DND-41 (cell line): ENCODE results near the gene NPEPPS.

Experiments
- ATAC-seq: fragments of 200-7000 bp; cut with Tn5 transposase; 3 replicates; pipeline ENCODE4 v1.9.1; 2021; ENCODE audit warnings: low read depth; ENCODE audit not compliant: insufficient read depth
- DNase-seq: peaks from one replicate; pipeline ENCODE4 v3.0.0-alpha.2; 2020
- H2AFZ ChIP-seq: 2 replicates; pipeline ENCODE4 v1.6.0; 2012; ENCODE audit warnings: low read depth, low read length
- H3K27ac ChIP-seq: 2 replicates; pipeline ENCODE4 v1.5.1; 2012; ENCODE audit warnings: low read length, inconsistent platforms
- H3K27me3 ChIP-seq: fragments of 200-600 bp; sonication (generic); 2 replicates; pipeline ENCODE4 v1.6.0; 2012; ENCODE audit warnings: low read length, mild to moderate bottlenecking, inconsistent platforms; ENCODE audit not compliant: insufficient read depth, poor library complexity
- H3K36me3 ChIP-seq: 2 replicates; pipeline ENCODE4 v1.5.1; 2012; ENCODE audit warnings: low read length, inconsistent platforms; ENCODE audit not compliant: insufficient read depth
- H3K4me1 ChIP-seq: 2 replicates; pipeline ENCODE4 v1.5.1; 2012; ENCODE audit warnings: mild to moderate bottlenecking, low read length; ENCODE audit not compliant: insufficient read depth
- H3K4me2 ChIP-seq: 2 replicates; pipeline ENCODE4 v1.6.0; 2012; ENCODE audit warnings: mild to moderate bottlenecking, moderate library complexity, low read length, inconsistent platforms; ENCODE audit not compliant: insufficient read depth
- H3K4me3 ChIP-seq, 2 experiments: fragments of 200-600 bp in 1 of 2; shearing (Covaris generic) in 1 of 2; 2 replicates each; pipeline ENCODE4 v1.5.1; 2012 to 2016; ENCODE audit warnings: inconsistent platforms in 2 of 2, low read length in 2 of 2, mild to moderate bottlenecking in 2 of 2, low read depth in 1 of 2, moderate library complexity in 1 of 2
- H3K79me2 ChIP-seq: 2 replicates; pipeline ENCODE4 v1.6.0; 2012; ENCODE audit warnings: low read length, inconsistent platforms; ENCODE audit not compliant: insufficient read depth
- H3K9ac ChIP-seq: 2 replicates; pipeline ENCODE4 v1.6.0; 2012; ENCODE audit warnings: low read depth, mild to moderate bottlenecking, inconsistent platforms, low read length, moderate library complexity
- H3K9me3 ChIP-seq: 2 replicates; pipeline ENCODE4 v1.5.1; 2012; ENCODE audit warnings: low read length, moderate library complexity, mild to moderate bottlenecking, inconsistent platforms; ENCODE audit not compliant: insufficient read depth, severe bottlenecking
- H4K20me1 ChIP-seq: 2 replicates; pipeline ENCODE4 v1.6.0; 2012; ENCODE audit warnings: low read length; ENCODE audit not compliant: insufficient read depth
- EZH2 ChIP-seq: IDR thresholded peaks from 3 replicates; pipeline ENCODE4 v1.6.1; 2012; ENCODE audit warnings: borderline replicate concordance, low read depth, mild to moderate bottlenecking, moderate library complexity, low read length, inconsistent platforms; ENCODE audit not compliant: severe bottlenecking
- TF ChIP-seq, protein P1 (sequence below): IDR thresholded peaks from 2 replicates; pipeline ENCODE4 v1.5.1; 2012; ENCODE audit warnings: borderline replicate concordance, low read length, moderate library complexity, mild to moderate bottlenecking; ENCODE audit not compliant: poor library complexity, severe bottlenecking; ENCODE audit errors: extremely low read depth

The NPEPPS gene

DNA sequence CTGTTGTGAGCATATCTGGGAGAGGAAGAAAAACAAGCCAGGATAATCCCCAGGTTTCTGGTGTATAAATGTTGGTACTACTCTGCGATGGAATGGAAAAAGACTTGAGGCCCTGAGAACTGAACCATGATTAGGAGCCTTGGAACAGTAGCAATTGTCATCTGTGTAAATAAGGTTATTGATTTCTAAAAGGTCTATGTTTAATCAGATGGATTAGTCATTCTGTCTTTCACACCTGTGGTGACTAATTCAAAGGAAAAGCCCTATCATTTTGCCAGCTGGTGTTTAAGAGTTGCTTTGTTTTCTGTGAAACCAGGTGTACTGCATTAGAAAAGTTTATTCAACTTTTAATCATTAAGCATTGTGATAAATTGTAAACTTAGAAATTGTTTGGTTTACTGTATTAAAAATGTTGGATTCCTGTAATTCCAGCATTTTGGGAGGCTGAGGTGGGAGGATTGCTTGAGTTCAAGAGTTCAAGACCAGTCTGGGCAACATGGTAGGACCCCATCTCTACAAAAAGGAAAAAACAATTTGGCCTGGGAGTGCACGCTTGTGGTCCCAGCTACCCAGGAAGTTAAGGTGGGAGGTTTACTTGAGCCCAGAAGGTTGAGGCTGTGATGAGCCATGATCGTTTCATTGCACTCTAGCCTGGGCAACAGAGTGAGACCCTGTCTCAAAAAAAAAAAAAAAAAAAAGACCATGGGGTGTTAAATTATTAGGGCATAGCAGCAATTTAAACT lies 89.8 kb downstream of the NPEPPS start:
- Histone ChIP-seq H3K27ac (no peak overlapping the region), H4K20me1 (no peaks in the 10 kb centered on the region)

DNA sequence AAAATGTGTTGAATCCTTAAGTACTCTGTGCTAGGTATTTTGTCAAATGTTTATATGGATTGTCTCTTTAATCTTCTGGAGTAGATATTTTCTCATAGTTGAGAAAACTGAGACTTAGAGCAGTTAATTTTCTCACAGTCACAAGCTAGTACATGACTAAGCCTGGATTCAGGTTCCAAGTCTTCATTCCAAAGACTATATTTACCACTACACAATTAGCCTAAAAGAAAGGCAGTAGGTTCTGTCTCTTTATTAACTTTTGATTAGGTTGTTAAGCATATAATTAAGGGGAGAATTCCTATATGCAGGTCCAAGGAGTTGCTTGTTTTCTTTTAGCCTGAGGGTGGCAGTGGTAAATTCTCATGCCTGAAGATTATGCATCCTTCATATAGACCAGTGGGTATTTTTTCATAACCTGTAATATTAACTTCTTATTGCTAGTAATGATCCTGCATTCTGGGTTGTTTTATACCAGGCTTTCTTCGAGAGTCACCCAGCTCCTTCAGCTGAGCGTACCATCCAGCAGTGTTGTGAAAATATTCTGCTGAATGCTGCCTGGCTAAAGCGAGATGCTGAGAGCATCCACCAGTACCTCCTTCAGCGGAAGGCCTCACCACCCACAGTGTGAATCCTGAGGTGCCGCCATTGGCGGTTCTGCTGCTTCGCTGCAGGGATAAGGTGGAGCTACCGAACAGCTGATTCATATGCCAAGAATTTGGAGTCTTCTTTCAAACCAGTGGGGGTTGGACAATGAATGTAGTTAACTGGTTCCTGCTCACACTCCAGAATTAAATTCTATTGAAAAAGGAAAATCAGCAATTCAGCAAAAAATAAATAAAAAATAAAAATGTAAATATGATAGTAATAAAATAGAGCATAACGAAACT lies 90.6 kb downstream of the NPEPPS start:
- Histone ChIP-seq H3K9me3 (no peaks in the 10 kb centered on the region), H3K27ac (no peak overlapping the region), H3K4me1 (no peaks in the 10 kb centered on the region), H3K36me3 (peaks cover 66% of the 10 kb centered on the region), H3K4me3 (no peak overlapping the region), H3K9ac (no peak overlapping the region), H3K4me2 (no peak overlapping the region), H4K20me1 (no peaks in the 10 kb centered on the region), H2AFZ (no peak overlapping the region), H3K79me2 (no peaks in the 10 kb centered on the region), H3K27me3 (no peaks in the 10 kb centered on the region)
- ATAC-seq: no peak
- DNase-seq: no peak
- TF ChIP-seq, protein P1, sequence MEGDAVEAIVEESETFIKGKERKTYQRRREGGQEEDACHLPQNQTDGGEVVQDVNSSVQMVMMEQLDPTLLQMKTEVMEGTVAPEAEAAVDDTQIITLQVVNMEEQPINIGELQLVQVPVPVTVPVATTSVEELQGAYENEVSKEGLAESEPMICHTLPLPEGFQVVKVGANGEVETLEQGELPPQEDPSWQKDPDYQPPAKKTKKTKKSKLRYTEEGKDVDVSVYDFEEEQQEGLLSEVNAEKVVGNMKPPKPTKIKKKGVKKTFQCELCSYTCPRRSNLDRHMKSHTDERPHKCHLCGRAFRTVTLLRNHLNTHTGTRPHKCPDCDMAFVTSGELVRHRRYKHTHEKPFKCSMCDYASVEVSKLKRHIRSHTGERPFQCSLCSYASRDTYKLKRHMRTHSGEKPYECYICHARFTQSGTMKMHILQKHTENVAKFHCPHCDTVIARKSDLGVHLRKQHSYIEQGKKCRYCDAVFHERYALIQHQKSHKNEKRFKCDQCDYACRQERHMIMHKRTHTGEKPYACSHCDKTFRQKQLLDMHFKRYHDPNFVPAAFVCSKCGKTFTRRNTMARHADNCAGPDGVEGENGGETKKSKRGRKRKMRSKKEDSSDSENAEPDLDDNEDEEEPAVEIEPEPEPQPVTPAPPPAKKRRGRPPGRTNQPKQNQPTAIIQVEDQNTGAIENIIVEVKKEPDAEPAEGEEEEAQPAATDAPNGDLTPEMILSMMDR: no peak
- no peak for TF ChIP-seq EZH2

More for the DNA sequence above, 89.8 kb downstream of the NPEPPS start:
- no peak overlapping the region for H3K4me2 ChIP-seq
- H3K4me3 ChIP-seq: no peak overlapping the region
- H3K9ac ChIP-seq: no peak overlapping the region
- DNase-seq: no peak
- H3K9me3 ChIP-seq: no peaks in the 10 kb centered on the region
- no peaks in the 10 kb centered on the region for H3K4me1 ChIP-seq
- no peak for TF ChIP-seq EZH2
- TF ChIP-seq, protein P1: no peak
- H3K27me3 ChIP-seq: no peaks in the 10 kb centered on the region
- ATAC-seq: no peak
- H2AFZ ChIP-seq: no peak overlapping the region
- H3K36me3 ChIP-seq: peaks cover 74% of the 10 kb centered on the region
- H3K79me2 ChIP-seq: no peaks in the 10 kb centered on the region

DNA sequence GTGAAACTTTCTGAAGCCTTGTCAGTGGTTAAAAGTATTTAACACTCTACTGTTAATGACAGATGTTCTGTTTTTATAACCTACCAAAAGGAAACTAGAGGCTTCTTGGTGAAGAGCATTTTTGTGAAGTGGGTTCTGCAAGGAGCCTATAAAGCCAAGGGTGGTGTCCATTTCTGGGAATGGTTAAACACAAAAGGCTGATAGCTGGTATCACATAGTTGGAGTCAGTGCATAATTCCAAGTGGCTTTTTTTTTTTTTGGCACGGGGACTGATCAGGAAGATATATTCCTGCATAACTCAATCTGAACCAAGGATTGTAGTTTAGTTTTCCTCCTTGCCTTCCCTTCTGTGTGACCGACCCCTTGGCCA lies 91.3 kb downstream of the NPEPPS start:
- Histone ChIP-seq H3K4me1 (no peaks in the 10 kb centered on the region), H3K4me3 (no peak overlapping the region), H3K36me3 (peaks cover 62% of the 10 kb centered on the region), H2AFZ (no peak overlapping the region), H3K79me2 (no peaks in the 10 kb centered on the region), H3K9ac (no peak overlapping the region), H3K27me3 (no peaks in the 10 kb centered on the region), H3K27ac (no peak overlapping the region), H4K20me1 (no peaks in the 10 kb centered on the region), H3K9me3 (no peaks in the 10 kb centered on the region), H3K4me2 (no peak overlapping the region)
- ATAC-seq: no peak
- no peak for DNase-seq
- TF ChIP-seq, protein P1: no peak
- no peak for TF ChIP-seq EZH2
